Activated CD4-positive, alpha-beta T cell treated with anti-CD3 and anti-CD28 coated beads, Interleukin-2, amount 50 U/mL, for 16 hours (primary cell): Measurements from ENCODE around the gene MC5R.
"Not testable (repeated sequence)": the region's sequence is repeated elsewhere in the genome, so short reads cannot be mapped to it uniquely, and the experiment has no call there.

Experiments
- DNase-seq: peaks from one replicate; pipeline ENCODE4 v3.0.0-alpha.2; 2020

MC5R gene

GRCh38 chr18:13862898-13863297, 38.9 kb downstream of the MC5R start:
- DNase-seq = not testable (repeated sequence)

DNA sequence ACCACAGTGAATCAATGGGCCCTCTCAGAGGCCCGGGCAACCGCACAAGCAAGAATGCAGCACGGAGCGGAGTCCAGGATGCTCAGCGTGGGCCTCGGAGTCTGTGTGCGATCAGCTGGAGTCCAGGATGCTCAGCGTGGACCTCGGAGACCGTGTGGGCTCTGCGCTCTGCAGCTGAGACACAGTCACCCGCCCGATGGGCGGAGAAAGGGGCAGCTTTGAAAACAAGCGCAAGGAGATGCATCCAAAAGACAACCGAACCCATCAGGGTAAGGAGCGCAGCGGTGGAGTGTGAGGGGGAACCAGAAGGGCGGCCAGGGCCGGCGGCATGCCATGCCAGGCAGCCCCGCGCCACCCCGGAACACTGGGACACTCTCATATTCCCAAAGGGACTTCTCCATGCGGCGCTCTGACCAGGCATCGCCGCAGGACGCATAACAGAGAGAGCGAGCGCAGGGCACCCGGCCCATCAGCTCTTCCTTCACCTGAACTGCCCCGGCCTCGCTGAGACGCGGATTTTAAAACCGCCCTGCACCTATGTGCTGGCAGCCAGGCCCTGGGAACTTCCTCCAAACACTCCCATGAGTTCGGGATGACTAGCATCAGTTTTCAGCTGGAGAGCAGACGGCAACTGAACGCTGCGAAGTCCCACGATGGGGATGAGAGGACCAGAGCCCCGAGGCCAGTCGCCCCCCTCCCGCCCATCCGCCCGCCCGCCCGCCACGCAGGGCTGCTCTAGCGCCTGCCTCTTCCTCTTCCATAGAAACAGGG, 44.7 kb downstream of the MC5R start:
- no peak for DNase-seq

- no peak for DNase-seq
These were observed 47.8 kb downstream of the MC5R start for GRCh38 chr18:13871701-13872100.

DNA sequence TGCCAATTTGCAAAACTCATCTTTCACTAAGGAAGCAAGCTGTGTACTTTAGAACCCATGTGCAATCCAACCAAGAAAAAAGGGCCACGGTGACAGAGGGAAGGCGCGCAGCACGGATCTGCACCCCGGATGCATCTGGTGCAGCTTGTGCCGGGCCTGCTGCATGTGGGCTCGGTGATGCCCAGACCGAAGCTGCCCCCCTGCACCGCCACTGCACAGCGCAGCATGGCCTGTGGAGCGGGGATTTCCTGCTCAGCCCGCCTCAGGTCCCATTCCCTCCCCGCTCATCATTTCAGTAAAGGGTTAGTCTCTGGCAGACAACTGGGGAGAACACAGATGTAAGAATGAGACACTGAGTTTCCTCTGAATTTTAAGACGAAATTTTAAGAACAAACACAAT, 48.4 kb downstream of the MC5R start:
- no peak for DNase-seq

DNA sequence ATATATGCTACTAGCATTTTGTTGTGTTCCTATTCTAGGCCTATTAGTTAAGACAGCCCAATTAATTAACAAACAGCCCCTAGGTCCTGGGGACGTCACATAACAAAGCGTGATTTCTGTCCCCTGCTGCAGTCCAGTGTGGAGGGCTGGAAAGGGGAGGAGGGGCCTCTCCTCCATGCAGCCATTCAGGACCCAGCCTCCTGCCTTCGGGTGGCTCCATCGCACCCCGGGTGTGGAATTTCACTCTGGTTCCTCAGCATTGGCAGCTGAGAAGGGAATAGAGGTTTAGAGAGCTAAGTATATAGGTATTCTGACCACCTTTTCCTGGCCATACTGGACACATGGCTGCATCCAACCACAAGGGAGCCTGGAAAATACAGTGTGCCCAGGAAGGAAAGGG, 49.0 kb downstream of the MC5R start:
- DNase-seq = no peak

DNA sequence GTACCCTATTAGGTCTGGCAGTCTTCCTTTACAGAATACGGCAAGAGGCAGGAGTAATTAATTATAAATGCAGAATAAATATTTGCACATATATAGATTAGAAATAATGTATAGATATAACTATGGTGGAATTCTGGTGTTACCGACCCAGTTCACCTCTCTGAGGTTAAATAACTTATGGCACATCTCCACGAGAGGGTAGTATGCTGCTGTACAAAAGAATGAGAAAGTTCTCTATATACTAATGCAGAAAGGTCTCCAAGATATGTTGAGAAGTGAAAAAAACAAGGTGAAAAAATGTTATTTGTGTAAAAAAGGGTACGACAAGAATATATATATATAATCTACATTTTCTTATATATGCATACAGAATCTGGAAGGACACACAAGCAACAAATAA, 50.6 kb downstream of the MC5R start:
- no peak for DNase-seq
